Activated CD4-positive, alpha-beta T cell treated with anti-CD3 and anti-CD28 coated beads for 48 hours (primary cell): ENCODE results near the gene CFAP74.

Source experiments
- DNase-seq: peaks from one replicate; pipeline ENCODE4 v3.0.0-alpha.2; 2020

Gene CFAP74

DNA sequence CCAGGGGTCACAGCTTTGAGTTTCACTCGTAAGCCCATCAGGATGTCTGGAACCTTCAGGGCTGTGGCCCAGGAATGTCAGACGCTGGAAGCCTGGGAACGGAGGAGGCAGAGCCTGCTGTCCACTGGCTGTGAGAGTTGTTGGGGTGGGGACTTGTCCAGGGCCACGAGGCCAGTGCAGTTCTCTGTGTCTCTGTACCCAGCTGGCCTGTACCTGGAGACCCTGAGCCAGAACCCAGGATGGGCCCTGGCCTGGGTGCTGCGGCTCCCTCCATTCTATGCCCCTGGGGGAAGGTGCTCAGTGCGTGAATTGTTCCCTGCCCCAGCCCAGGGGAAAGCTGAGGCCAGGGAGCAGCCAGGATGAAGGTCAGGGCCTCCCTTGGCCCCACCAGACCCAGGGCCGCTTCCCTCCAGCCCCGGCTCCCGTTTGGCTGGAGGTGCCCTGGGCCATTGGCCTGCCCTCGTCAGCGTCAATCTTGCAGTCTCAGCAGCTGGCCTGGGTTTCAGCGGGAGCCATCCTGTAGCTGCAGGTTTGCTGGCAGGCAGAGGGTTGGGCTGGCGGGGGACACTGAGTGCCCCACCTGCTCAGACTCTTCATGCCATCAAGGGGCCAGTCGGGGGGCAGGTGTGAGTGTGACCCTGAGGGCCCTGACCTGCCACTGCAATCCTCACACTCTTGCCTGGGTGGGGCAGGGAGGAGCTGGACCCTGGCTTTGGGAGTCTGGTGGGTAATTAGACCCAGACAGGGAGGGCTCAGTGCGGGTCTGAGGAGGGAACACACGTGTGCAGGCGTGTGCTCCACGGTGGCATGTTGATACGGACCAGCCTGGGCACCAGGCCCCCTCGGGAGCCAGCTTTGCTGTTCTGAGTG is 89.2 kb downstream of the CFAP74 start:
- no peak for DNase-seq

GRCh38 chr1:1911350-1912041 is 92.1 kb downstream of the CFAP74 start:
- DNase-seq: no peak

DNA sequence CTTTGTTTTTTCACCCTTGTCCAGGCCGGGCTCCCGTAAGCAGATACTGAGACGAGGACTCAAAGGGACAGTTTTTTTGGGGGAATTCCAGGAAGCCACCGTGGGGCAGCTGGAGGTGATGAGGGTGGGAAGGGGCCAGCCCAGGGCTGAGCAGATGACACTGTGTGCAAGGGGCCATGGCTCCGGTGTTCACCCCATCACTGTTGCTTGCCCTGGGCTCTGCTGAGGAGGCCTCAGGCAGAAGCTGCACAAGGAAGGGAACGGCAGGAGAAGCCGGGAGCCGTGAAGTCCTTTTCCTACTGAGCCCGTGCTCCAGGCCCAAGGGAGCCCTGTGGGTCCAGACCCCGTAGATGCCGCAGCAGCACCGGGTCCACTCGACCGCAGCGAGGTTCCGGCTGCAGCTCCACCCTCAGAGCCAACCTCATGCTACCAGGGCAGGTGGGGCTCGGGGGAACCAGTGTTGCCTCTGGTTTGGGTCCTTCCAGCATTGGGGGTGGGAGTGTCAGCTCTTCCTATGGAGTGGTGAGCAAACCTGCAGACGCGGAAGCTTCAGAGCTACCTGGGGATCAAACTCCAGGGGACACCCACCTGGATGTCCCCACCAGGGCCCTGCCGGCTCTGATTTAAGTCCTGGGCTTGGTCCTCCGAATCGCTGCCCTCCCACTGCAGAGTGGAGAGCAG is 92.8 kb downstream of the CFAP74 start:
- DNase-seq: no peak

DNA sequence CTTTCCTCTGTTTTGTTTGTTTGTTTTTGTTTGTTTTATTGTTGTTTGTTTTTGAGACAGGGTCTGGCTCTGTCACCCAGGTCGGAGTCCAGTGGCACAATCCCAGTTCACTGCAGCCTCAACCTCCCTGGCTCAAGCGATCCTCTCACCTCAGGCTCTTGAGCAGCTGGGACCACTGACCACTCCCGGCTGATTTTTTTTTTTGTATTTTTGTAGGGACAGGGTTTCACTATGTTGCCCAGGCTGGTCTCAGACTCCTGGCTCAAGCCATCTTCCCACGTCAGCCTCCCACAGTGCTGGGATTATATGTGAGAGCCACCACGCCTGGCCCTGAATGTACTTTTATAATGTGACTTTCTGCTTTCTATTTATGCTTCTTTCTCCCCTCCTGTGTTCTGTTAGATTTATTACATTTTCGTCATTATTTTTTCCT is 93.5 kb downstream of the CFAP74 start:
- no peak for DNase-seq

DNA sequence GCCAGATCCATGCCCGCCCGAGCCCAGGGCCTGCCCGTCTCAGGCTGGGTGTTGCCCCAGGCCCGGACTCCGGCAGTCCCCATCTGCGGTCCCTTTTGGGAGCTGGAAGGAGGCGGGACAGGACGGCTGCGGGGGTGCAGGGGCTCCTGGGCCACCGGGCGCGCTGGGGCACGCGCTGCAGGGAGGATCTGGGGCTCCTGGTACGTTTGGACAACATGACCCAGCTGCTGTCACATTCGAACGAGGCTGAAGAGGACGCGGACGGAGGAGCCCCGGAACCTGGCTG is 95.1 kb downstream of the CFAP74 start:
- DNase-seq: peak; percentile 45

GRCh38 chr1:1907098-1907736 is 96.4 kb downstream of the CFAP74 start:
- no peak for DNase-seq

GRCh38 chr1:1906185-1907097 is 97.1 kb downstream of the CFAP74 start:
- peak; percentile 81 for DNase-seq

DNA sequence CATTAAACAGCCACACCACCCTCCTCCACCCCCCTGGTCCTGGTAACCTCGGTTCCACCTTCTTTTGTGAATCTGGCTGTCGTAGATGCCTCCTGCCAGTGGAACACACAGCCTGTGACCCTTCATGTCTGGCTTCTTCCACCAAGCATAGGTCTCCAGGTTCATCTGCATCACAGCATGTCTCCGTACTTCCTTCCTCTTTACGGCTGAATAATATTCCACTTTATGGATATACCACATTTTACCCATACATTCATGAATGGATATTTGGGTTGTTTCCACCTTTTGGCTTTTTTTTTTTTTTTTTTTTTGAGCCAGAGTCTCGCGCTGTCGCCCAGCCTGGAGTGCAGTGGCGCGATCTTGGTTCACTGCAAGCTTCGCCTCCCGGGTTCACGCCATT is 100.4 kb downstream of the CFAP74 start:
- DNase-seq: no peak

DNA sequence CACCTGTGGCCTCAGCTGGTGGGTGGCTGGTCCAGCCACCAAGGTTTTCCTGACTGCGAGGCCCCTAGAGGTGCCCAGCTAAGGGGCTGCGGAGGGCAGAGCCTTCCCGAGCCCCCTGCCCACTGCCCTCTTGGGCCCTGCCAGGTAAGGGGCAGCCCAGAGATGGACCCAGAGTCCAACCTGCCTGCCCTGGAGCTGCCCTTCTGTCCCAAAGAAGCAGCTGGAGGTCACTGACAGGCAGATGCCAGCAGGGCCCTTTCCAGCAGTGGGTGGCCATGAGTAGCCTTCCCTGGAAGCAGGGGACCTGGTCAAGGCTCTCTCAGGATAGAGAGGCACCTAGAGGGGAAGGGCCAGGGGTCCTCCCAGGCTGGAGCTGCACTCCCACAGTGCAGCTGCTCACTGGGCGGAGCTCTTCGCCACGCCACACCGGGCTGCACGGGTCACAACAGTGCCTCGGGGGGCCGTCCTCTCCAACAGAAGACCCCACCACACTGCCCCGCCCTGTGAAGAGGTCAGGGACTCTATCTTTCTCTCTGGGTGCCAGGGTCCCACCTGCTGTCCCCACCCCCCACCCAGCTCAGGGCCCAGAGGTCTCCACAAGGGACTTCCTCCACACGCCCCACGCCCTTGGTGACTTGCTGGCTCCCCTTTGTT is 101.8 kb downstream of the CFAP74 start:
- no peak for DNase-seq

DNA sequence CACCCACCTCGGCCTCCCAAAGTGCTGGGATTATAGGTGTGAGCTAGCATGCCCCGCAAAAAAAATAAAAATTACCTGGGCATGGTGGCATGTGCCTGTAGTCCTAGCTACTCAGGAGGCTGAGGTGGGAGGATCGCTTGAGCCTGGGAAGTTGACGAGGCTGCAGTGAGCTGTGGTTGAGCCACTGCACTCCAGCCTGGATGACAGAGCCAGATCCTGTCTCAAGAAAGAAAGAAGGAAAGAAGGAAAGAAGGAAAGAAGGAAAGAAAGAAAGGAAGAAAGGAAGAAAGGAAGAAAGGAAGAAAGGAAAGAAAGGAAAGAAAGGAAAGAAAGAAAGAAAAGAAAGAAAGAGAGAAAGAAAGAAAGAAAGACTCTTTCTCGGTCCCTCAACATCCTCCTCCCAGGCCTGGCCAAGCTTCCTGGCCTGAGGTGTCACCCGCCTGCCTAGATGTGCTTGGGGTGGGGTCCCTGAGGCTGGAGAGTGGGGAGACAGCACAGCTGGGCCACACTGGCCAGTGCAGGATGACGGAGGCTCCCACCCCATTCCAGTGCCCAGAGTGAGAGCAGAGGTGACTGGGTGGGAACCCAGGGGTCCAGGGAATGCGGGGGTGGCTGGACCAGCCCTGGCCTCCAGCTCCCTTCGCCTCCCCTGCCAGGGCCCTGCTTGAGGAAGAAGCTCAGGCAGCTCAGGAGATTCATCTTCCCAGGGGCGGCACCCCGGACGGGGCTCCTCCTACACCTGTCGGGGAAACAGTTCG is 102.5 kb downstream of the CFAP74 start:
- DNase-seq: no peak

DNA sequence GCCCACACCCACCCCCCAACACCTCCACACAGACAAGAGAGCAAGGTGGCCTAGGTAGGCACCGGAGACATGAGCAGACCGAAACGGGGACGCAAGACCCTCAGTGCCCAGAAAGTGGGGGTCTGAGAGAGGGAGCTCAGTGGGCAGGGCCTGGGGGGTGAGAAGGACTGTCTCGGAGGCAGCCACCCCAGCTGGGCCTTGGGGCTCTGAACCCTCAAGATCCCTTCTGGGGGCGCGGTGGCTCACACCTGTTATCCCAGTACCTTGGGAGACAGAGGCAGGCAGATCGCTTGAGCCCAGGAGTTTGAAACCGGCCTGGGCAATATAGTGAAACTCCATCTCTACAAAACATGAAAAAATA is 103.6 kb downstream of the CFAP74 start:
- DNase-seq: no peak

GRCh38 chr1:1899266-1899966 is 104.2 kb downstream of the CFAP74 start:
- DNase-seq: peak; percentile 50

DNA sequence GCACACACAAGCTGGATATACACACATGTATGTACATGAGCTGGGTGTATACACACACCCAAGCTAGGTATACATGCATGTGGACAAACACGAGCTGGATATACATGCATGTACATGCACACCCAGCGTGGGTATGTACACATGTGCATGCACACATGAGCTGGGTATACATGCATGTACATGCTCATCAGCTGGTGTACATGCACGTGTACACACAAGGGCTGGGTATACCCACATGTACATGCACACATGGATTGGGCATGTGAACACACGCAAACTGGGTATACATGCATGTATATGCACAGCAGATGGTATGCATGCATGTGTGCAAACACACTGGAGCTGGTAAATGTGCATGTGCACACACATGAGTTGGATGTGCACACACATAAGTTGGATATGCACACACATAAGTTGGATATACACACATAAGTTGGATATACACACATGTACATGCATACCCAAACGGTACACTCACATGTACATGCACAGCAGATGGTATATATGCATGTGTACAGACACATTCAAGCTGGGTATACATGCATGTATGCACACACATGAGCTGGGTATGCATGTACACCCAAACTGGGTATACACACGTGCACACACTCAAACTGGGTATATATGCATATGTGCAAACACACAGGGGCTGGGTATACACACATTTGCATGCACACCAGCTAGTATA is 105.2 kb downstream of the CFAP74 start:
- DNase-seq: no peak

DNA sequence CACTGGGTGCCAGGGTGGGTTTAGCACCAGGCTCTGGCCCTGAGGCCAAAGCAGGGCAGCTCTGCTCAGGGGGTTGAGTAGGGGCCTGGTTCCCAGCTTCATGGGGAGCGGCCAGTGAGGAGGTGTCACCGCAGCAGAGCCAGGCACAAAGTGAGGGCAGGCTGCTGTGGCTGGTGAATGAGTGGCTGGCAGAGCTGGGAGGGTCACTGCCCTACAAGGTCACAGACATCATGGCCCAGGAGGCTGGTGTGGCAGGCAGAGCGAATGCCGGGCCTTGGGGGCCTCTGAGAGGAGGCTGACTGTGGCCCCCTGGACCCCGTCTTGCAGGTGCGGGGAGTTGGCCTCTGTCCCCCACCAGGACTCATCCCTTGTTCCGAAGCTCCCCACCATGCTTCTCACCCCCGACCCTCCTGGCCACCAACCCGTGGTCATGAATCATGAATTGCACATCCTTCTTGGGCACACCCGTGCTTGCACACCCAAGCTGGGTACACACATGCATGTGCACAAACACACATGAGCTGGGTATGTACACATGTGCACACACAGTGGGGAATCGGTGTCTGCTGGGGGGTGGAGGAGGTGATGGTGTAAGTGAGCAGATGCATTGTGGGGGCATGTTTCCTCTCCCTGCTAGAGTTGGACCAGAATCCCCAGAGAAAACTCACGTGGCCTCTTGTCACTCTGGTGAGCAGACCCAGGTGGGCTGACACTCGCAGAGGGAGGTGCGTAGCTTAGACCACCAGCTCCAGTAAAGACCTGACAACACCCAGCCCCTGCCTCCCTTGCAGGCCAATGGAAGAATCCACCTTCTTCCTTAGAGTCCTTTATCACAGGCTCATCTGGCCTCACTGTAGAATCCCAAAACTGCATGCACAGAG is 107.9 kb downstream of the CFAP74 start:
- DNase-seq: no peak

- DNase-seq: no peak
Measured at GRCh38 chr1:1895060-1895418, 108.5 kb downstream of the CFAP74 start.

- DNase-seq: no peak
Measured at GRCh38 chr1:1894354-1895059, 109.1 kb downstream of the CFAP74 start.

DNA sequence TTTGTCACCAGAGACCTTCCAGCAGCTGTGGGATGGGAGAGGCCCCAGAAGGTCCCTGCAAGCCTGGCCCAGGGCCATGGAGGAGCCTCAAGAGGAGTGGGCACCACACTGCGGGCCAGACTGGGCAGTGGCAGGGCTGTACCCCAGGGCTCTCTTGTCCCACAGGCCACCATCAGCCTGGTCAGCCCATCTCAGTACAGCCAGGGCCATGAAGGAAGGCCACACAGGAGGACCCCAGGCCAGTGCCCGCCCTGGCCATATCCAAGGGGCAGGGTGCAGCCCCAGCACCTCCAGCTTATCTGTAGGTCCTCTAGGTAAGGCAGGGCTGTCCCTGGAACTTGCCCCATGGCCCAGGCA is 109.6 kb downstream of the CFAP74 start:
- DNase-seq: no peak

DNA sequence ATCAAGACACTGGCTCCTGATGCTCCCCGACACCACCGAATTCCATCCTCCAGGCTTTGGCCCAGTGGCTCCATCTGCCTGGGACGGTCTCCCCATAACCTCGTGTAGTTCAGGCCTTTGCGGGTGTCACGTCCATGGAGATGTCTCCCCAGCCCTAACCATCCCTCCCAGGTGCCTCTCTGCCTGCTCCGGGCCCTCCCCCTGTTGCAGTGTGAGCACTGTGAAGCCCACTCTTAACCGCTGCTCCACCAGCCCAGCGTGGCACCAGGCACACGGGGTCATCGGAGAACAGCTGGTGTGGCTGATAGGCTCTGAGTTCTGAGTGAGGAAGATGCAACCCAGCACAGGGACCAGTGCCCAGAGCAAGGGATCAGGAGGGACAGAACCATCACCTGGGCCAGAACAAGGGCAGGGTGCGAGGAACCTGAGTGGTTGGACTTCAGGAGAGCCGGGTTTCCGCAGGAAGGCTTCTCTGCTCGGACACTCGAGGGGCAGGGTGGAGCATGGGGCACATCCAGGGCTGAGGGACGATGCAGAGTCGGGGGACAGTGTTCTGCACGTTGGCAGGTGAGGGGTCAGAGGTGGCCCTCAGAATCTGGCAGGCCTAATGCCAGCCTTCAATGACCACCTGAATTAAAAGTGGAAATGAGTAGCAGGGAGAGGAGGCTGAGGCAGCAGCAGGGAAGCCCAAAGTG is 110.1 kb downstream of the CFAP74 start:
- DNase-seq: no peak
